A549 treated with AZD2906 at 1 μM for 4 hours (cell line): Measurements from ENCODE around the gene CACNA1C. TPM values are rescaled to one million over a fixed set of nuclear protein-coding genes. Genes with fewer than 3 reads are reported as not detected.

Experiments used
- total RNA-seq: library from RNA; stranded (reverse); fragments of 200-300 nt; extraction: Qiagen RNA extraction; gene quantifications from 5 replicates; pipeline ENCODE4 v1.2.3, GENCODE V29; 2022

Gene CACNA1C
- total RNA-seq: 0.02 to 0.06 TPM (median 0.03 TPM) in 4 of 5 replicates, not detected in the other

GRCh38 chr12:2052826-2053678 is at the start of gene CACNA1C:
CACNA1C (plus strand) TSS chr12:2052987; CDS start chr12:2053563, 576 bp downstream.

GRCh38 chr12:2004113-2004929 is 48.5 kb upstream of the CACNA1C start, which contains the start of gene DCP1B:
DCP1B (minus strand) TSS chr12:2004457; CDS start chr12:2004431, 26 bp downstream.

Other genes with a start within 250 kb of the CACNA1C start
- 0.02 to 0.09 TPM (median 0.05 TPM) in 4 of 5 replicates, not detected in the other for gene LRTM2, start 232.4 kb upstream of the CACNA1C start, total RNA-seq
- gene CACNA2D4, start 134.3 kb upstream of the CACNA1C start, total RNA-seq: 0.06 TPM in 1 of 5 replicates, not detected in the others
- gene DCP1B, start 48.5 kb upstream of the CACNA1C start, total RNA-seq: 7.0 to 8.2 TPM (median 7.6 TPM) in 5 replicates